GM23338 (cell line): ENCODE data around the gene VWA3B. TPM values are rescaled to one million over a fixed set of nuclear protein-coding genes. Genes with fewer than 3 reads are reported as not detected.

Experiments
- ATAC-seq: fragments of 200-7000 bp; cut with Tn5 transposase; 3 replicates; pipeline ENCODE4 v1.9.1; 2020
- DNase-seq: peaks from one replicate; pipeline ENCODE4 v3.0.0-alpha.2; 2015; ENCODE audit warnings: low spot score
- H2AFZ ChIP-seq: fragments of 200-600 bp; sonication (generic); 2 replicates; pipeline ENCODE4 v1.8.0; 2016; ENCODE audit warnings: antibody characterized with exemption, mild to moderate bottlenecking, moderate library complexity
- H3F3A ChIP-seq: fragments of 200-600 bp; sonication (generic); replicated peaks from 2 replicates; pipeline ENCODE4 v1.8.0; 2017; ENCODE audit warnings: antibody characterized with exemption, mixed run types, low read depth
- H3K27ac ChIP-seq: fragments of 200-600 bp; sonication (generic); 2 replicates; pipeline ENCODE4 v1.6.1; 2016; ENCODE audit warnings: low read depth
- H3K27me3 ChIP-seq: fragments of 200-600 bp; sonication (generic); 2 replicates; pipeline ENCODE4 v1.8.0; 2016; ENCODE audit warnings: mild to moderate bottlenecking, mixed run types, moderate library complexity; ENCODE audit not compliant: insufficient read depth
- H3K36me3 ChIP-seq: fragments of 200-600 bp; sonication (generic); 2 replicates; pipeline ENCODE4 v1.8.0; 2016; ENCODE audit warnings: mild to moderate bottlenecking; ENCODE audit not compliant: insufficient read depth
- H3K4me1 ChIP-seq: fragments of 200-600 bp; sonication (generic); 2 replicates; pipeline ENCODE4 v1.8.0; 2016; ENCODE audit warnings: mild to moderate bottlenecking, moderate library complexity; ENCODE audit not compliant: insufficient read depth
- H3K4me2 ChIP-seq: fragments of 200-600 bp; sonication (generic); 2 replicates; pipeline ENCODE4 v1.7.1; 2017; ENCODE audit warnings: mixed run types
- H3K4me3 ChIP-seq: fragments of 200-600 bp; sonication (generic); 2 replicates; pipeline ENCODE4 v1.6.1; 2016; ENCODE audit warnings: mixed run types
- H3K79me2 ChIP-seq: fragments of 200-600 bp; sonication (generic); replicated peaks from 2 replicates; pipeline ENCODE4 v1.8.0; 2017; ENCODE audit warnings: mild to moderate bottlenecking; ENCODE audit not compliant: insufficient read depth
- H3K9me2 ChIP-seq: fragments of 200-600 bp; sonication (generic); 2 replicates; pipeline ENCODE4 v1.8.0; 2017; ENCODE audit not compliant: insufficient read depth
- H4K20me1 ChIP-seq: fragments of 200-600 bp; sonication (generic); replicated peaks from 2 replicates; pipeline ENCODE4 v1.8.0; 2017; ENCODE audit warnings: mild to moderate bottlenecking; ENCODE audit not compliant: insufficient read depth
- H3K27ac Mint-ChIP-seq: 2 replicates; pipeline ENCODE4 v1.8.0; 2020; ENCODE audit warnings: inconsistent platforms, mild to moderate bottlenecking, moderate library complexity, mixed read lengths
- H3K27me3 Mint-ChIP-seq: 3 replicates; pipeline ENCODE4 v1.8.0; 2022; ENCODE audit warnings: low read depth, mild to moderate bottlenecking, moderate library complexity, mixed read lengths, inconsistent platforms; ENCODE audit not compliant: insufficient read depth, poor library complexity
- H3K36me3 Mint-ChIP-seq: 3 replicates; pipeline ENCODE4 v1.8.0; 2021; ENCODE audit warnings: low read depth, mild to moderate bottlenecking, inconsistent platforms, moderate library complexity, mixed read lengths
- H3K4me1 Mint-ChIP-seq: 3 replicates; pipeline ENCODE4 v1.8.0; 2020; ENCODE audit warnings: mild to moderate bottlenecking, inconsistent platforms, mixed read lengths
- H3K4me3 Mint-ChIP-seq: 3 replicates; pipeline ENCODE4 v1.8.0; 2021; ENCODE audit warnings: moderate library complexity, mild to moderate bottlenecking, inconsistent platforms, mixed read lengths
- H3K9me3 Mint-ChIP-seq: 3 replicates; pipeline ENCODE4 v1.8.0; 2020; ENCODE audit warnings: moderate library complexity, mild to moderate bottlenecking, inconsistent platforms, mixed read lengths
- CREB1 ChIP-seq: fragments of 250-450 bp; sonication (Bioruptor Pico); IDR thresholded peaks from 2 replicates; pipeline ENCODE4 v1.5.0; 2020; ENCODE audit warnings: low read depth, mild to moderate bottlenecking, moderate library complexity
- CTCF ChIP-seq, 2 experiments: fragments of 200-600 bp in 1 of 2; sonication (generic) in 1 of 2; conservative IDR thresholded peaks; 2 replicates each; pipeline versions ENCODE4 v1.5.1 to v1.6.1; 2016 to 2017; ENCODE audit warnings: antibody characterized with exemption in 2 of 2, low read depth in 2 of 2, mild to moderate bottlenecking in 2 of 2, moderate library complexity in 1 of 2
- ETS1 ChIP-seq: IDR thresholded peaks from 2 replicates; pipeline ENCODE4 v1.6.1; 2016; ENCODE audit warnings: antibody characterized with exemption
- EZH2 ChIP-seq: fragments of 200-600 bp; sonication (generic); IDR thresholded peaks from one replicate; pipeline ENCODE4 v1.8.0; 2017; ENCODE audit warnings: antibody characterized with exemption, mild to moderate bottlenecking, low read depth; ENCODE audit not compliant: unreplicated experiment
- EZH2phosphoT487 ChIP-seq: fragments of 200-600 bp; sonication (generic); IDR thresholded peaks from one replicate; pipeline ENCODE4 v1.8.1; 2018; ENCODE audit warnings: antibody characterized with exemption; ENCODE audit not compliant: unreplicated experiment
- JUNB ChIP-seq: IDR thresholded peaks from one replicate; pipeline ENCODE4 v1.6.1; 2016; ENCODE audit warnings: antibody characterized with exemption; ENCODE audit not compliant: unreplicated experiment
- NANOG ChIP-seq: IDR thresholded peaks from 2 replicates; pipeline ENCODE4 v1.6.1; 2016; ENCODE audit warnings: antibody characterized with exemption, borderline replicate concordance
- STAT1 ChIP-seq: IDR thresholded peaks from one replicate; pipeline ENCODE4 v1.6.1; 2016; ENCODE audit warnings: antibody characterized with exemption; ENCODE audit not compliant: unreplicated experiment
- ZNF114 ChIP-seq: fragments of 250-450 bp; sonication (Bioruptor Pico); IDR thresholded peaks from 2 replicates; pipeline ENCODE4 v1.5.0; 2020; ENCODE audit warnings: mild to moderate bottlenecking, moderate library complexity
- ZNF331 ChIP-seq: fragments of 250-450 bp; sonication (Bioruptor Pico); IDR thresholded peaks from 2 replicates; pipeline ENCODE4 v1.5.0; 2020; ENCODE audit warnings: low read depth, mild to moderate bottlenecking, moderate library complexity
- polyA plus RNA-seq: library from polyadenylated mRNA; unstranded; fragments of >200 nt; fragmentation: Nextera tagmentation; extraction: Ambion mirVana; gene quantifications from 2 replicates; pipeline ENCODE4 v1.2.1, GENCODE V29; 2016
- total RNA-seq: library from RNA; depleted of rRNA; stranded (reverse); fragments of >200 nt; shearing (Covaris generic); gene quantifications from 2 replicates; pipeline ENCODE4 v1.2.3, GENCODE V29; 2014

Gene VWA3B
- total and polyA plus RNA-seq, 2 experiments from 2014 or later, result not detected

- Histone ChIP-seq H2AFZ (no peak overlapping the region), H3K4me1 (no peaks in the 10 kb centered on the region), H4K20me1 (no peaks in the 10 kb centered on the region), H3K27ac (no peak overlapping the region), H3K9me2 (no peaks in the 10 kb centered on the region), H3K4me3 (no peak overlapping the region), H3K36me3 (no peaks in the 10 kb centered on the region), H3K27me3 (no peaks in the 10 kb centered on the region), H3F3A (no peaks in the 10 kb centered on the region), H3K79me2 (no peaks in the 10 kb centered on the region), H3K4me2 (no peak overlapping the region)
- Mint-ChIP-seq H3K4me3 (no peak overlapping the region), H3K27ac (no peak overlapping the region), H3K4me1 (no peaks in the 10 kb centered on the region), H3K9me3 (peaks cover 8% of the 10 kb centered on the region), H3K27me3 (peaks cover 2% of the 10 kb centered on the region), H3K36me3 (no peaks in the 10 kb centered on the region; the same call in 2 of the 3 replicates)
- ATAC-seq (no peak), DNase-seq (no peak)
- no peak for TF ChIP-seq ZNF114
- no peak for TF ChIP-seq EZH2phosphoT487
- no peak for TF ChIP-seq NANOG
- no peak for TF ChIP-seq STAT1
- TF ChIP-seq ZNF331 (CRISPR knock-in tag), result no peak
- TF ChIP-seq EZH2, result no peak
Observed at GRCh38 chr2:98110741-98111140, 23.8 kb downstream of the VWA3B start.

GRCh38 chr2:98114643-98115330, 27.8 kb downstream of the VWA3B start:
- no peaks in the 10 kb centered on the region for H3F3A ChIP-seq
- no peaks in the 10 kb centered on the region for H3K79me2 ChIP-seq
- no peaks in the 10 kb centered on the region for H3K4me1 ChIP-seq
- no peak for ATAC-seq
- no peaks in the 10 kb centered on the region for H3K27me3 ChIP-seq
- H3K4me1 Mint-ChIP-seq, result no peaks in the 10 kb centered on the region
- H4K20me1 ChIP-seq, result no peaks in the 10 kb centered on the region
- TF ChIP-seq ETS1 (no peak), CREB1 (CRISPR knock-in tag) (no peak), CTCF (conservative IDR thresholded peaks at IDR 0.05; ENCODE audit: low read depth in 2 of 2) (no peak), EZH2 (no peak), JUNB (no peak)
- H3K9me3 Mint-ChIP-seq, result peaks cover 8% of the 10 kb centered on the region
- H3K4me3 ChIP-seq, result no peak overlapping the region
- no peak overlapping the region for H3K27ac ChIP-seq
- H3K36me3 Mint-ChIP-seq, result no peaks in the 10 kb centered on the region; the same call in 2 of the 3 replicates
- H3K27me3 Mint-ChIP-seq, result peaks cover 2% of the 10 kb centered on the region
- no peaks in the 10 kb centered on the region for H3K36me3 ChIP-seq
- H3K27ac Mint-ChIP-seq, result no peak overlapping the region
- H3K4me2 ChIP-seq, result no peak overlapping the region
- no peak overlapping the region for H3K4me3 Mint-ChIP-seq
- H3K9me2 ChIP-seq, result no peaks in the 10 kb centered on the region; the same call in 1 of the 2 replicates
- DNase-seq, result no peak
- H2AFZ ChIP-seq, result no peak overlapping the region
